Activated naive CD4-positive, alpha-beta T cell treated with anti-CD3 and anti-CD28 coated beads for 36 hours (primary cell): ENCODE measurements around the gene ART5. TPM values are rescaled to one million over a fixed set of nuclear protein-coding genes. Genes with fewer than 3 reads are reported as not detected.

Source experiments
- CTCF ChIA-PET: fragments of 350-600 bp; sonication (Branson Sonifier 250); formaldehyde crosslinking; loops from one replicate; lab custom pipeline; 2021; ENCODE audit warnings: antibody characterized with exemption; lab: Charles Lee
- DNase-seq: peaks from one replicate; pipeline ENCODE4 v3.0.0-alpha.2; 2020
- H3K27ac Mint-ChIP-seq: one replicate; pipeline ENCODE4 v1.8.0; 2021; ENCODE audit warnings: mild to moderate bottlenecking, mixed read lengths
- H3K27me3 Mint-ChIP-seq: one replicate; pipeline ENCODE4 v1.8.0; 2021; ENCODE audit warnings: low read depth, mixed read lengths
- H3K36me3 Mint-ChIP-seq: one replicate; pipeline ENCODE4 v1.8.0; 2021; ENCODE audit warnings: low read depth, mixed read lengths
- H3K4me1 Mint-ChIP-seq: one replicate; pipeline ENCODE4 v1.8.0; 2021; ENCODE audit warnings: low read depth, mixed read lengths
- H3K4me3 Mint-ChIP-seq: one replicate; pipeline ENCODE4 v1.8.0; 2021; ENCODE audit warnings: mild to moderate bottlenecking, moderate library complexity, mixed read lengths
- H3K9me3 Mint-ChIP-seq: one replicate; pipeline ENCODE4 v1.8.0; 2021; ENCODE audit warnings: mixed read lengths
- intact Hi-C: fragments of 100-400 bp; cut with micrococcal nuclease; formaldehyde crosslinking; loops from one replicate; pipeline ENCODE4 v1.15.1; 2023
- total RNA-seq, 2 experiments: library from RNA; stranded (reverse); gene quantifications; one replicate each; pipeline ENCODE4 v1.2.3, GENCODE V29; 2021

Gene ART5
- total RNA-seq: not detected

- H3K27me3 Mint-ChIP-seq: peaks cover 5% of the 10 kb centered on the region
- no peak within 1 kb of the TSS for H3K27ac Mint-ChIP-seq
- H3K9me3 Mint-ChIP-seq: no peaks in the 10 kb centered on the region
- H3K36me3 Mint-ChIP-seq: no peaks in the 10 kb centered on the region
- CTCF ChIA-PET: no interaction called here
- no peak for DNase-seq
- H3K4me3 Mint-ChIP-seq: peak within 1 kb of the TSS; percentile 61
- peaks cover 8% of the 10 kb centered on the region for H3K4me1 Mint-ChIP-seq
- intact Hi-C loops: no loop called here
Measured at GRCh38 chr11:3641701-3642070, at the start of gene ART5. Gene ART5 (minus strand): TSS chr11:3641992. CDS start chr11:3641862, 130 bp downstream.

GRCh38 chr11:3686751-3687150 is 45.0 kb upstream of the ART5 start:
- peaks cover 12% of the 10 kb centered on the region for H3K4me1 Mint-ChIP-seq
- no peak overlapping the region for H3K4me3 Mint-ChIP-seq
- intact Hi-C loops: no loop called here
- no peak overlapping the region for H3K27ac Mint-ChIP-seq
- DNase-seq: no peak
- peaks cover 37% of the 10 kb centered on the region for H3K36me3 Mint-ChIP-seq
- CTCF ChIA-PET: no interaction called here
- no peaks in the 10 kb centered on the region for H3K9me3 Mint-ChIP-seq
- H3K27me3 Mint-ChIP-seq: no peaks in the 10 kb centered on the region

GRCh38 chr11:3685923-3686322 is 44.1 kb upstream of the ART5 start:
- H3K9me3 Mint-ChIP-seq: no peaks in the 10 kb centered on the region
- H3K36me3 Mint-ChIP-seq: peaks cover 37% of the 10 kb centered on the region
- no peak overlapping the region for H3K4me3 Mint-ChIP-seq
- intact Hi-C loops: no loop called here
- CTCF ChIA-PET: no interaction called here
- DNase-seq: no peak
- peaks cover 12% of the 10 kb centered on the region for H3K4me1 Mint-ChIP-seq
- no peak overlapping the region for H3K27ac Mint-ChIP-seq
- no peaks in the 10 kb centered on the region for H3K27me3 Mint-ChIP-seq

- H3K9me3 Mint-ChIP-seq: no peaks in the 10 kb centered on the region
- H3K4me1 Mint-ChIP-seq: peaks cover 12% of the 10 kb centered on the region
- intact Hi-C loops: loop anchor here (5.0 kb wide), 1 partner anchor 123 kb away; the partner anchor contains the start of gene PGAP2
- no peaks in the 10 kb centered on the region for H3K27me3 Mint-ChIP-seq
- peaks cover 40% of the 10 kb centered on the region for H3K36me3 Mint-ChIP-seq
- CTCF ChIA-PET: interaction anchor here (0.5 to 0.6 kb wide), 2 partner anchors 388 to 409 kb away, joined by 3 to 4 read pairs; no protein-coding TSS in a partner anchor
- no peak overlapping the region for H3K4me3 Mint-ChIP-seq
- no peak for DNase-seq
- H3K27ac Mint-ChIP-seq: no peak overlapping the region
Measured at GRCh38 chr11:3684819-3685172, 43.0 kb upstream of the ART5 start.

GRCh38 chr11:3684129-3684818 is 42.5 kb upstream of the ART5 start:
- DNase-seq: no peak
- Mint-ChIP-seq H3K27me3 (no peaks in the 10 kb centered on the region), H3K36me3 (peaks cover 42% of the 10 kb centered on the region), H3K4me1 (peaks cover 12% of the 10 kb centered on the region), H3K4me3 (no peak overlapping the region), H3K9me3 (no peaks in the 10 kb centered on the region), H3K27ac (no peak overlapping the region)
- CTCF ChIA-PET: interaction anchor here (0.5 to 1.1 kb wide), 3 partner anchors 130 to 410 kb away, joined by 3 to 5 read pairs (median 4); no protein-coding TSS in a partner anchor
- intact Hi-C loops: loop anchor here (5.0 kb wide), 1 partner anchor 123 kb away; the partner anchor contains the start of gene PGAP2

GRCh38 chr11:3683039-3683438 is 41.2 kb upstream of the ART5 start:
- Mint-ChIP-seq H3K27ac (no peak overlapping the region), H3K4me3 (no peak overlapping the region), H3K9me3 (no peaks in the 10 kb centered on the region), H3K36me3 (peaks cover 50% of the 10 kb centered on the region), H3K27me3 (no peaks in the 10 kb centered on the region), H3K4me1 (peaks cover 12% of the 10 kb centered on the region)
- DNase-seq: no peak
- intact Hi-C loops: loop anchor here (5.0 kb wide), 1 partner anchor 124 kb away; the partner anchor contains the start of gene PGAP2
- CTCF ChIA-PET: interaction anchor here (0.7 to 1.1 kb wide), 2 partner anchors 14 to 131 kb away, joined by 3 to 5 read pairs; no protein-coding TSS in a partner anchor

- Mint-ChIP-seq H3K9me3 (no peaks in the 10 kb centered on the region), H3K27me3 (no peaks in the 10 kb centered on the region), H3K4me1 (peaks cover 15% of the 10 kb centered on the region), H3K27ac (no peak overlapping the region), H3K4me3 (no peak overlapping the region), H3K36me3 (peaks cover 43% of the 10 kb centered on the region)
- CTCF ChIA-PET: no interaction called here
- DNase-seq: no peak
- intact Hi-C loops: no loop called here
Measured at GRCh38 chr11:3679077-3679476, 37.3 kb upstream of the ART5 start.

GRCh38 chr11:3675971-3676370 is 34.2 kb upstream of the ART5 start:
- Mint-ChIP-seq H3K27me3 (no peaks in the 10 kb centered on the region), H3K4me3 (no peak overlapping the region), H3K36me3 (peaks cover 37% of the 10 kb centered on the region), H3K4me1 (peaks cover 3% of the 10 kb centered on the region), H3K27ac (no peak overlapping the region), H3K9me3 (no peaks in the 10 kb centered on the region)
- no peak for DNase-seq
- intact Hi-C loops: no loop called here
- CTCF ChIA-PET: no interaction called here

GRCh38 chr11:3674189-3674588 is 32.4 kb upstream of the ART5 start:
- Mint-ChIP-seq H3K4me3 (no peak overlapping the region), H3K36me3 (peaks cover 37% of the 10 kb centered on the region), H3K27ac (no peak overlapping the region), H3K4me1 (peaks cover 3% of the 10 kb centered on the region), H3K9me3 (no peaks in the 10 kb centered on the region), H3K27me3 (no peaks in the 10 kb centered on the region)
- intact Hi-C loops: no loop called here
- CTCF ChIA-PET: no interaction called here
- DNase-seq: no peak

GRCh38 chr11:3671334-3672254 is 29.8 kb upstream of the ART5 start, which contains the start of gene CHRNA10:
Gene CHRNA10 (minus strand): TSS chr11:3671384. CDS start chr11:3671312, 72 bp downstream.
- DNase-seq: no peak
- H3K9me3 Mint-ChIP-seq: no peaks in the 10 kb centered on the region
- H3K4me3 Mint-ChIP-seq: no peak within 1 kb of the TSS
- intact Hi-C loops: no loop called here
- no peaks in the 10 kb centered on the region for H3K27me3 Mint-ChIP-seq
- CTCF ChIA-PET: interaction anchor here (0.6 kb wide), 1 partner anchor 75 kb away, joined by 4 read pairs; no protein-coding TSS in a partner anchor
- peak within 1 kb of the TSS; percentile 7 for H3K27ac Mint-ChIP-seq
- H3K36me3 Mint-ChIP-seq: peaks cover 30% of the 10 kb centered on the region
- H3K4me1 Mint-ChIP-seq: peaks cover 3% of the 10 kb centered on the region

- Mint-ChIP-seq H3K36me3 (peaks cover 31% of the 10 kb centered on the region), H3K9me3 (no peaks in the 10 kb centered on the region), H3K4me3 (no peak overlapping the region), H3K27me3 (no peaks in the 10 kb centered on the region), H3K4me1 (peaks cover 3% of the 10 kb centered on the region), H3K27ac (no peak overlapping the region)
- DNase-seq: no peak
- intact Hi-C loops: no loop called here
- CTCF ChIA-PET: no interaction called here
Measured at GRCh38 chr11:3669742-3670183, 28.0 kb upstream of the ART5 start.

- intact Hi-C loops: no loop called here
- no peak for DNase-seq
- Mint-ChIP-seq H3K36me3 (peaks cover 27% of the 10 kb centered on the region), H3K27me3 (no peaks in the 10 kb centered on the region), H3K4me3 (no peak overlapping the region), H3K9me3 (no peaks in the 10 kb centered on the region), H3K27ac (no peak overlapping the region), H3K4me1 (no peaks in the 10 kb centered on the region)
- CTCF ChIA-PET: interaction anchor here (0.7 kb wide), 1 partner anchor 60 kb away, joined by 3 read pairs; no protein-coding TSS in a partner anchor
Measured at GRCh38 chr11:3669128-3669527, 27.3 kb upstream of the ART5 start.
